Activated T-cell treated with anti-CD3 and anti-CD28 coated beads, Interleukin-2, amount 50 U/mL, for 48 hours (primary cell): ENCODE measurements around the gene PUM2.
"Not testable (repeated sequence)": the region's sequence is repeated elsewhere in the genome, so short reads cannot be mapped to it uniquely, and the experiment has no call there.

Experiments
- DNase-seq, 2 experiments: peaks; one replicate each; pipeline ENCODE4 v3.0.0-alpha.2; 2020

The PUM2 gene

DNA sequence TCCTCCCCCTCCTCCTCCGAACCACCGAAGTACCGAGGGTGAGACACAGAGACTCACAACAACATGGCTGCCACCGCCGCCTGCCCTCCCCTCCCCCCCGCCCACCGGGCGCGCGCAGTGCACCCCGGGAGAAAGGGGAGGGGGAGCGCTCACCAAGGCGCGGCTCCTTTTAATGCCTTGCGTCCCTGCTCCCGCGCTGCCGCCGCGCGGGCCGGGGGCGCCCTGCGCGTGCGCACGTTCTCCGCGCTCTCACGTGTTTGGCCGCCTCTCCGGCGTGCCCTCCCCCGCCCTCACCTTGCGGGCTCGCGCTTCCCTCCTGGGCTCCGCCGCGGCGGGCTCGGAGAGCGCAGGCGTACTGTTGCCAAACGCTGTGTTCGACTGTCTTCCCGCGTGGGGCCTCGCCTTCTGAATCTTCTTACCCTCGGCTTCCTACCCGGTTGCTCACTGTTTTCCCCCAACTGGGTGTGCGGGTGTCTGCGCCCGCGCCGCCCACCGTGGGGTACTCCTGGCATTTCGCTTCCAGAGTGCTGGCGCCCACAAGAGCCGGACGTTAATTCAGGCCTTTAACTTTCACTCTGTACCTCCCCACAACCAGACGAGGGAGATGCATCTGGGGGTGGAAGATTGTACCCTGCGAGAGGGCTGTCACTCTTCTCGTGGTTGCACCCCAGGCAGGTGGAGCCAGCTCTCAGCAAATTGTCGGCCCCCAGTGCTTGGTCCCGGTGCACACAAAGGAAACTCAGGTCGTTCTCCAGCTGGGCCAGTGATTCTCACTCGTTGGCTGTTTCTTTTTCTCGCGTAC, at the start of gene PUM2:
TSS of gene PUM2 (minus strand) at position 92 of the 802 bp plus-strand sequence. CDS start 23,484 bp downstream, outside the sequence.
- DNase-seq, result peak; percentile 94 to 96

- DNase-seq, result no peak
These were observed 49.7 kb upstream of the PUM2 start for GRCh38 chr2:20400306-20400705.

DNA sequence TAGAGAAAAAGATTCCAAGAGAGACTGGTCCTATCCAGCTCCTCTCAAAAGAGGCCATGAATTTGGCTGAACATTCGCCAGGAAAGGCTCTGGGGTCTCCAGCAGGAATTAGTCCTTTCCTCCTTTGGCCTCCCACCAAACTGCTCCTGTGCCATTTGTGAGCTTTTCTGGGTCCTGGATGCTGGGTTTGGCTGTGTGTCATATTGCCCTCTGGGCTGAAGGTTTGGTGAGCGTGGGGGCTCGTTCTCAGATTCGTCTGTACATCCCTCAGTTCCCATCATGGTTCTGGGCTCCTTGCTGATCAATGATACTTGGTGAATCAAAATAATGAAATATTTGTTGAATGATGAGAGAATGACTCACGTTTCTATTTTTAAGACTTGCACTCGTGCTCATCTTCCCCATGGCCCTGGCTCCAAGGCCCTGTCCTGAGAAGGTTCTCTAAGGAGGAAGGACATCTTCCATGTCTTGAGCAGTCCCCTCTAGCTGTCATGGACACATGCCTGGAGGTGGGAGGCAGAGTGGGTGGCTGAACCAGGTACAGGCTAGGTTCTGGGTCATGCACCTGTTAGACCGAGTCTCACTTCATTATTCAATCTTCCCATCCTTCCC, 48.4 kb upstream of the PUM2 start:
- DNase-seq, result no peak

- no peak for DNase-seq
These were observed 47.3 kb upstream of the PUM2 start for GRCh38 chr2:20397811-20398447.

GRCh38 chr2:20396356-20397000, 45.8 kb upstream of the PUM2 start:
- DNase-seq, result no peak

- no peak for DNase-seq
These were observed 43.3 kb upstream of the PUM2 start for GRCh38 chr2:20393986-20394385.

DNA sequence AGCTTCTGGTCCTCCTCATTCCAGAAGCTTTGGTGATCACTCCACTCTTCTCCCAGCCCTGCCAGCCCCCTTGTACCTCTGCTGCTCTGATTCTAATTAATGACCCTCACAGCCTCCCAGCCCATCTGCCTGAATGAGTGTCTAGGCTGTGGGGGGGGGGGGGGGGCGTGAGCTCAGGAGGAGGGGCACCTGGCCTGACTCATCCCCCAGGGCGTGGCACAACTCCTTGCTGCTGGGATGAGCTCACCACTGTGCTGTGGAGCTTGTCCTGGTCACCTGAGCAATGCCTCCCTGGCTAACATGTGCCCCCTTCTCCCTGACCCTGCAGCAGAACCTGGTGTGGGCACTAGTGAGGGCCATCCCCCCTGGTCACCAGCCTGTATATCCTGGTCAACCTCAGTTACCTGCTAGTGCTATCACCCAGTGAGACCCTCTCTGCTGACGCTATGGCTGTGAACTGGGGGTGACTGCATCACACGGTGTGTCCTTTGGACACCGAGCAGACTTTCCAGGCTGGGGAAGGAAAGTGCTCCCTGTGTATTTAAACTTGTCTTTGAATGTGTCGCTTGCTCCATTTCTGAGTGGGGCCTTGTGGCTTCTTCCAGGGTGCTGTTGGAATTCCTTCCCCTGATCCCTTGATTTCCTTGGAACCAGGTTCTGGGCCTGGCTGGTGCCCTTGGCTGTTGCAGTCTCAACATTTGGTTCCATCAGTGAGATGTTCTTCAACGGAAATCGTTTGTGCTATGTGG, 41.5 kb upstream of the PUM2 start:
- DNase-seq, result no peak

- no peak for DNase-seq
These were observed 40.0 kb upstream of the PUM2 start for GRCh38 chr2:20390524-20391123.

GRCh38 chr2:20384953-20385352, 34.3 kb upstream of the PUM2 start:
- DNase-seq, result no peak

DNA sequence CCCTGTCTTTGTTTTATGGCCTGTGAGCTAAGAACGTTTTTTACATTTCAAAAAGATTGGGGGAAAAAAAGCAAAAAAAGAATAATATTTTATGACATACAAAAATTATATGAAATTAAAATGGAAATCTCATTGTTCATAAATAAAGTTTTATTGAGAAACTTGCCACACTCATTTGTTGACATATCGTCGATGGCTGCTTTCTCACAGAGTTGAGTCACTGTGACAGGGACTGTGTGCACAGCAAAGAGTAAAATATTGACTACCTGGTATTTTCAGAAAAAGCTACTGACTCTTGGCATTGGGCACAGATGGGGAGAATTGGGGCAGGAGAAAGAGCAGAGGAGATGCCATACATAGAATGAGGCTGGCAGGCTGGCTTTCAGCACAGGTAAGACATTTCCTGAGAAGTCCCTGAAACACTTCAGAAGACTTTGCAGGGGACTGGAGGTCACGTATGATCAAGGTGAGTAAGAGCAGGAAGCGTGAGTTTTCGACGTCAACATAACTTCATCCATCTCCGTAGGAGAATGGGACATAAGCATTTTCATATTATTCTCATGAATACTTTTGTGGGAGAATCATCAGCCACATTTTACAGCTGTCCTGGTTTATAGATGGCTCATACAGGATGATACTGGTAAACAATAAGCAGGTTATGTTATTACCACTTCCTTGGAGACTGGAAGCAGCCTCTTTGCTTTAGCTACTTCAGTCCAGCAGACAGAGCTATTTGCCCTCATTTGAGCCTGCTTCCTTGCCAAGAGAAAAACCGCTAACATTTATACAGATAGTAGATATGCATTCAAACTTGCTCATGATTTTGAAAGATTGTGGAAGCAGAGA, 32.5 kb upstream of the PUM2 start:
- no peak for DNase-seq

DNA sequence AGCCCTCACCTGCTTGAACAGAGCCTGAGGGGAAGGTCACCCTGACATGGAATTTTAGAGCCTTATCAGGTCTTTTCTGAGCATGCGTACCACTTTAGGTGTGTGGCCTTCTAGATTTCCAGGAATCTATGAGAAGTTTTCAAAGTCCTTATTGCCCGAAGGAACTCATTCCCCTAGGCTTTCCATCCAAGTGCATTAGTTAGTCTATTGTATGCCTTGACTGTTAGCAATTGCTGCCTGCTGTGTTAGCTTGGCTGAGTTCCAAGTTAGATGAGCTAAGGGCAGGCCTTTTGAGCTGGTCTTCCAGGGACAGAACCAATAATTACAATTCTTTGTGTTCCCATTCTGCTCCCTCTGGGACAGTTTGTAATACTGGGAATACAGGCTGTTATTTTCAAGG, 30.8 kb upstream of the PUM2 start:
- no peak for DNase-seq

GRCh38 chr2:20378891-20379519, 28.4 kb upstream of the PUM2 start:
- DNase-seq, result no peak

DNA sequence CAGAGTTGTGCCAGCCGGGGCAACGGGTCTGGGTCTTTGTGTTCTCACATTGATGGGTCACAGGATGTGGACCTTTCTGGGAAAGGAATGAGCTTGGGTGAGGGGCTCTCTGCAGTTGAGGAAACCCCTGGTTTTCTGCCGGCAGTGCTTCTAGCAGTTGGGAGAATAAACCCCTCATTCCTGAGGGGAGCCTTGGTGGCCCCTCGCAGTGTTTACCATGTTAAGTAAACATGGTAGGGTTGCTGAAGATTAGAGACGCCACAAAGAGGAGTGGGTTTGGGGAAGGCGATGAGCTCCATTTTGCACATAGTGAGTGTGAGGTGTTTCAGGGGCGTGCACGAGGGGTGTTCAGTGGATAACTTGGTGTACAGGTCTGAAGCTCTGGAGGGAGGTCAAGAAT, 27.7 kb upstream of the PUM2 start:
- DNase-seq, result no peak

GRCh38 chr2:20377741-20378140, 27.1 kb upstream of the PUM2 start:
- no peak for DNase-seq

- not testable (repeated sequence) for DNase-seq
These were observed 24.3 kb upstream of the PUM2 start for GRCh38 chr2:20374982-20375381.

- DNase-seq, result no peak
These were observed 22.4 kb upstream of the PUM2 start for GRCh38 chr2:20372896-20373640.

DNA sequence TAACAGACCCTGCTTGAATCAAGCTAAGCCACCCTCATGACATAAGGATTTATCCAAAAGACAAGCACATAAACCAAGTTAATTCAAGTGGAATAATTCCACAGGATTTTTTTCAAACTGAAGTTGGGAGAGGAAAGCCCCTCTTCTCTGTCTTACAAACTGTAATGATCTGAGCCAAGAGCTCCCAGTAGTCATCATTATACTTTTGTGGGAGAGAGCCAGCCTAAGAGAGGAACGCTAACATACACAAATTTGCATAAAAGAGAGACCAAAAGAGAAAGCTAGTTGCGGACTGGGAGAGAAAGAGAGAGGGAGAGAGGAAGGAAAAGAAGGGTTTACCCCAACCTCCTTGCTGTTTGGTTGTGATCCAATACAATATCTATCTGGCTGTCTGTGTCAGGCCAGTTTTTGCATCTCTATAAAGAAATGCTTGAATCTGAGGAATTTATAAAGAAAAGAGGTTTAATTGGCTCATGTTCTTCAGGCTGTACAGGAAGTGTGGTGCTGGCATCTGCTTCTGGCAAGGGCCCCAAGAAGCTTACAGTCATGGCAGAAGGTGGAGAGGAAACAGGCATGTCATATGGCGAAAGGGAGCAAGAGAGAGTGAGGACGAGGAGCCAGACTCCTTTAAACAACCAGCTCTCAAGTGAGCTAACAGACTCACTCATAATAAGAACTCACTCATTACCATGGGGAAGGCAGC, 20.8 kb upstream of the PUM2 start:
- DNase-seq, result no peak

- no peak for DNase-seq
These were observed 19.5 kb upstream of the PUM2 start for GRCh38 chr2:20370191-20370590.

GRCh38 chr2:20369366-20369765, 18.7 kb upstream of the PUM2 start:
- DNase-seq, result no peak

- no peak for DNase-seq
These were observed 18.1 kb upstream of the PUM2 start for GRCh38 chr2:20368706-20369105.
